ENCODE results near the gene FGFRL1.
A peak's percentile ranks its signal among the peaks of the same experiment; 100 is the strongest.
"Not testable (repeated sequence)": the region's sequence is repeated elsewhere in the genome, so short reads cannot be mapped to it uniquely, and the experiment has no call there.

The FGFRL1 gene

DNA sequence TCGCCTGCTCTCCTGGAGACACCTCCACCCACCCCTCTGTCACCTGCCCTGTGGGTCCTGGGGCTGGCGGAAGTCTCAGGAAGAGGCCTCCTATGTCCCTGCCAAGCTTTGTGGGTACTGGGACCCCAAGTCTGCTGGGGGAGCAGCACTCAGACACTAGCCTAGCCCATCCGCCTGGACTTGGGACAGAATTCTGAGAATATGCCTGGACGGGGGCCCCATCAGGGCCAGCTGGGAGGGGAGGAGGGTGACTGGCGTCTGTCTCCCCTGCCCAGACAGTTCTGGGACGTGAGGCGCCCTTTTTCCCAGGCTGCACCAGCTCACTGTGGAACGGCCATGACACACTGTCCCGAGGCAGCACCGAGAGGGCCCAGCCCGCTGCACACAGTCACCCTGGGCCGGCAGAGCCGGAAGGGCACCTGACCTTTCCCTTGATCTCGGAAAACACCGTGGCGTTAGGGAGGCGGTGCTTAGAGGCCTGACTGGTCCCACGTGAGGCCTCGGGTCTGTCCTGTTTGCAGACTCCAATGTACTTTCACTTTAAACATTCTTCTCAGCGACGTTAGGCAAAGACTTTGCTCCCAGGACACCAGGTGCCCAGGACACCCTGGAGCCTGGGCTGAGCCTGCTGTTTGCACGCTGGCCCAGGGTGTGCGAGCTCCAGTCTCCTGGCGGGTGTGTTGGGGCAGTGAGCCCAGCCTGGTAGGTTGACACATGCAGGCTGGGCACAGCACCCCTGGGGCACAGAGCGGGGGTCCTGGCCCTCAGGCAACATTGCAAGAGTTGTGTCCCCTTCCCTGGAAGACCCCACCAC lies 18.9 kb upstream of the FGFRL1 start:
- DNase-seq (ENCODE audit: low spot score), result peak; percentile 80

DNA sequence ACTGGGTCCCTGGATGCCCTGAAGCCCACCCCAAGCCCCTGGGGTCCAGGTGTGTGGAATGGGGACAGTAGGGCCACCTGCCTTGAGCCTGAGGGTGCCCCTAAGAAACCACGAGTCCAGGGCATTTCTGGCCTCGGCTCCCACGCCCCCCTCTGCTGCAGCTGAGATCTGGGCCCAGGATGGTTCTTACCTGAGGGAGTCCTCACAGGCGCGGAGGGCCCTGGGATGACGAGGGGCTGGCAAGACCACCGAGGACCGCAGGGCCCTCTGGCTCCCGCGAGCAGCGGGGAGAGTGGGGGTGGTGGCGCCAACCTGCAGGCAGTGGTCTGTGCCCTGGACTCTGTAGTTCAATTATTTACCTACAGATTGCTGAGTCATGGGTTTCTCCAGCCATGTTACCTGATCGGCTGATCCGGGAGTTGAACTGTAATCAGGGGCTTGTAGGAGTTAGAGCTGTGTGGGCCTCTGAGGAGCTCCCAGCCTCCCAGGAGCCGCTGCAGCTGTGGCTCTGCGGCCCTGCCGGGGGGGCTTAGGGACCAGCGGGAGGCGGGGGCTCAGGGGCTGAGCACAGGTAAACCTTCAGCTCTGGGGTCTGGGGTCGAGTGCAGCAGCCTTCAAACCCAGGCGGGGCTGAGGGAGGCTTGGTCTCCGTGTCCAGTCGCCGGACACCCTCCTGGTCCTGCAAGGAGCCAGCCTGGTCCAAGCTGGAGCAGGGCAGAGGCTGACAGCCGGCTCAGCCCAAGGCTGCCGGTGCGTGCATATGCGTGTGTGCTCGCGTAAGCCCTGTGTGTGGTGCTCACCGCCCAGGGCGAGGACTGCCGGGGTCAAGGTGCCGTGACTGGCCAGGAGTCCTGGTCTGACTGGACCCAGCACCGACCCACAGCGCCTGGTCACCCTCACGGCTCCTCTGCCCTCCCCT lies 18.1 kb upstream of the FGFRL1 start, which contains the start of gene SLC26A1:
Gene SLC26A1, minus strand, starts transcription at position 294 of the 919 bp plus-strand sequence. CDS start 1,701 bp downstream, outside the sequence.
- peak; percentile 48 for DNase-seq (ENCODE audit: low spot score)

DNA sequence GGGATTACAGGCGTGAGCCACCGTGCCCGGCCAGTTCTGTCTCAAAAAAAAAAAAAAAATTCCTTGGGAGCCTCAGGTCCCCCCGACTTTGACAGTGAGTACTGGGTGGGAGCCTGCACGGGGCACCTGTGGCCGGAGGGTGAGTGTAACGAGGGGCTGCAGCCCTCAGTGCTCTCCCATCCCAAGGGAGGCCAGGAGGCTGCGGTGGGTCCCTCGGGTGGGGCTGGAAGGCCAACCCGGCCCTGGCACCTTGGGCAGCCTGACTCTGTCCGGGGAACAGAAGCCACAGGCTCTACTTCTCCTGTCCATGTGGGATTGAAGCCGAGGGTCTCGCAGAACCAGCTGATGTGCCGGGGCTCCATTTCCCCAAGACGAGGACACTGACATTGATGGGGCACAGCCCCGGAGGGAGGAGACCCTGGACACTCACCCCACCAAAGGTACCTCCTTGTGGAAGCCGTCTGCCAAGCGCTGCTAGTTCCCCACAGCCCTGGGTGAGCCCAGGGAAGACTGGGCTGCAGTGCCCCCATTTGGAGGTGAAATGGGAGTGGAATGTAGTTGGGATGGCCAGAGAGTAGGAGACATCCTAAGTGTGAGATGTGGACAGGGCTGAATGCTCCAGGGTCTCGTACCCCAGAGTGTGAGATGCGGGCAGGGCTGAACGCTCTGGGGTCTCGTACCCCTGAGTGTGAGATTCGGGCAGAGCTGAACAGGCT lies 16.0 kb upstream of the FGFRL1 start:
- no peak for DNase-seq (ENCODE audit: low spot score)

DNA sequence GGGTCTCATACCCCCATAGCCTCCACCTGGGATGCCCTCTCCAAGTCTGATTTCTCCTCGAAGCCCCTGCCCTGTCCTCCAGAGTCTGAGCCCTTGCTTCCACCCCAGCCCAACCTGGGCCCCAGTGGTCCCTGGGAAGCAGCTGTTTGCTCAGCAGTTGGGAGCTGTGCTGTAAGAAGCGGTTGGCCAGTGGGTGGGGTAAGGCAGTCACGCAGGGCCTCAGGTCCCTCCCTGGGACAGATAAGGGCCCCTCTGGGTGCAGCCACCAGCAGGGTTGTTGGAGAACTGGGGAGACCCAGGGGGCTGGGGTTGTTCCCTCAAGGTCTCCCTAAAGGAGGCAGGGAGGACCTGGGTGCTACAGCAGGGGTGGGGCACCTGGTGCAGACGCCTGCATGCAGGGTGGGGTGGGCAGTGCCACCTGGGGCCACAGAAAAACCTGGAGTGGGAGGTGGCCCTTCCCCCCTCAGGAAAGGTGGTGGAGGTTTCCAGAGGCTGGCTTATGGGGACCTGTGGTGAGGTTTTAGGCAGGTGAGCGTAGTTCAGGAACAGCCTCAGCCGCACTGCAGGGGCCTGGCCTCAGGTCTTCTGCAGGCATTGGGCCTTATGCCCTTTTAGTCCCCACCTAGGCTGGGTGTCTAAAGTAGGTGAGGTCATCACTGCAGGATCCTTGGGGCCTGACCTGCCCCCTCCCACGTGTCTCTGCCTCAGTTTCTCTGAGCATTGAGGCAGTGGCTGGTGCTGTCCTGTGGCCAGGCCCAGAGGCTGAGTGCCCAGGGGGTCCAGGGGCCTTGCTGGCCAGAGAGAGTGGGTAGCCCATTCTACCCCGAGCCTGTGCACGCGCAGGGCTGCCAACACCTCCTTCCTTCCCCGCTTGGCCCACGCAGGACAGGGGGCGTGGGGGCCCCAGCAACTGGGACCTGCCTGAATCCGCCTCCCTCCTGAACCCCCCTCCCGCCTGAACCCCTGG lies 15.1 kb upstream of the FGFRL1 start:
- no peak for DNase-seq (ENCODE audit: low spot score)

DNA sequence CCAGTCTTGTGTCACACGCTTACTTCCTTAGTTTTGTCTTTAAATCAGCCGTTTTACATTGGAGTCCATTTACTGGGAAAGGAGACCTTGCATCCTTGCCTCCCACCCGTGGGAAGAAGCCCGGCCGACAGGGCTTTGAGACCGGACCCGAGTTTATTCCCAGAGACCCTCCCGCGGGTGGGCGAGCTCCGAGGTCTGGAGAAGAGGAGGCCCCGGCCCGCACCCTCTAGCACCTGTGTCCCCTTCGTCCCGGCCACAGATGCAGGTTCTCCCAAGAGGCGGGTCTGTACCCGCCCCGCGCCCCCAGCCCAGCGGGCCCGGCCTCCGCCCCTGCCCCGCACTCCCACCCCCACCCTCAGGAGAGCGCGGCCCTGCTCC lies 14.4 kb upstream of the FGFRL1 start:
- DNase-seq (ENCODE audit: low spot score), result no peak

DNA sequence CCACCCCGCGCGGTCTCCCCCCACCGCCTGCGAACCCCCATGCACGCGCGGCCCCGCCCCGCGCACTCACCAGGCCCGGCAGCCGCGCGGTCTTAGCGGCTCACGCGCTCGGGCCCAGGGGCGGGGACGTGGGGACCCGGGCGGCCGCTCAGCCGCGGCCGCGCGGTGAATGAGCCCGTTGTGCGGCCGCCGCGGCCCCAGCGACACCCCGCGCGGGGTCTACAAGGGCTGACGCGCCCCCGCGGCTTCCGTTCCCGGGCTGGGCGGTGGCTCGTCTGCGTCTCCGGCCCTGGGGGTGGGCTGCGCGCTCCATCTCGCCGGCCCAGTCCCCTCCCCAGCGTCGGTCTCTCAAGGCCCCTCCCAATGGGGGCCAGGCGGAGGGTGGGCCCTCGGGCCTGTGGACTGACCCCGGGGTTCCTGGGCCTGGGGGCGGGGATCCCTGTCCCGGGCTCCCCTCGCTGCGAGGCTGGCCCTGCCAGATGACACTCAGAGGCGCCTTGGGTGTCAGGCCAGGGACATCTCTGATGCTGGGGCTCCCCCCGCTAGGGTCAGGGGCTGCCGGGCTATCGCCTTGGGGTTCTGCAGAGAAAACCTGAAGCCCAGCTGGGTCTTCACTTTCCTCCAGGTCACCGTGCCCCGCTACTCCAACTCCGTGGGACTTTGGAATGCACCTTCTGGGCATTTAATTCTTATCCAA lies 13.9 kb upstream of the FGFRL1 start:
- DNase-seq (ENCODE audit: low spot score), result no peak

DNA sequence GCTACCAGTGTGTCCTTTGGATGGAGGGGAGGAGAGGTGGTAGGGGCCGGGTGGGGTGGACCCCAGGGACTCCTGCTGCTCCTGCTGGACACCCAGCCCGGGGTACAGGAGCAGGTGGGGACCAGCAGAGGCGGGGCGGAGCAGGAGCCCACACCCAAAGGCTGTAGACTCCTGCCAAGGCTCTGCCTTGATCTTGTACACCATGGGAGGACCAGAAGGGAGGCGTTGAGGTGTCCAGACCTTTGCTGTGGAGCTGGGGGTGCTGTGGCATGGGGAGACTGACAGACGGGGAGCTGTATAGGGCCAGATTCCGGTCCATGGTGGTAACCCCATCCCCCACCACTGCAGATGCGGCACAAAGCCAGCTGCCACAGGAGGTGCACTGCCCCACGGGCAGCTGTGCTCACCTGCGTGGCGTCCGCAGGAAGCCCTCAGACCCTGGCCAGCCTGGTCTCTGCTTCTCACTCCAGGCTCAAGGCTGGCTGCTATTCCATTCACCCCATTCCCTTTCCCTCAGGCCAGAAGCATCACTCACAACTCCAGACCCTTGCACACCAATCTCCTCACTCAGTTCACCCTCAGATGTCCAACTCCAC lies 13.2 kb upstream of the FGFRL1 start:
- DNase-seq (ENCODE audit: low spot score), result no peak

DNA sequence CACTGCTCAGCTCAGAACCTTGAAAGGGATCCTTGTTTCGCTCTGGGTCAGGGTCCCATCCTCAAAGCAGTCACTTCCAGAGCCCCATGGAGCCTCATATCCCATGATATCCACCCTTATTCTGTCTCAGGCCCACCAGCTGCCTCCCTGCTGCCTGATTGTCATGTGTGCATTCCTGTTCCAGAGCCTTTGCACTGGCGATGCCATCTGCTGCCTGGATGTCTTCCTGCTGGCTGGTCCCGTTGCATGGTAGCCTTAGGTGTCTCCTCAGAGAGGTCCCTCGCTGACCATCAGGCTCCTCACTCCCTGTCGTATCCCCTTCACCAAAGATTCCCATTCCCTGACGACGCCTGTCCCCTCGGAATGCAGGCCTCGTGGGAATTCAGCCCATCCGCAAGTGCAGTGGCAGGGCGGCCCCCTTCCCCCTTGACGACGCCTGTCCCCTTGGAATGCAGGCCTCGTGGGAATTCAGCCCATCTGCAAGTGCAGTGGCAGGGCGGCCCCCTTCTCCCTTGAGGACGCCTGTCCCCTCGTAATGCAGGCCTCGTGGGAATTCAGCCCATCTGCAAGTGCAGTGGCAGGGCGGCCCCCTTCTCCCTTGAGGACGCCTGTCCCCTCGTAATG lies 12.1 kb upstream of the FGFRL1 start:
- DNase-seq (ENCODE audit: low spot score), result not testable (repeated sequence)

DNA sequence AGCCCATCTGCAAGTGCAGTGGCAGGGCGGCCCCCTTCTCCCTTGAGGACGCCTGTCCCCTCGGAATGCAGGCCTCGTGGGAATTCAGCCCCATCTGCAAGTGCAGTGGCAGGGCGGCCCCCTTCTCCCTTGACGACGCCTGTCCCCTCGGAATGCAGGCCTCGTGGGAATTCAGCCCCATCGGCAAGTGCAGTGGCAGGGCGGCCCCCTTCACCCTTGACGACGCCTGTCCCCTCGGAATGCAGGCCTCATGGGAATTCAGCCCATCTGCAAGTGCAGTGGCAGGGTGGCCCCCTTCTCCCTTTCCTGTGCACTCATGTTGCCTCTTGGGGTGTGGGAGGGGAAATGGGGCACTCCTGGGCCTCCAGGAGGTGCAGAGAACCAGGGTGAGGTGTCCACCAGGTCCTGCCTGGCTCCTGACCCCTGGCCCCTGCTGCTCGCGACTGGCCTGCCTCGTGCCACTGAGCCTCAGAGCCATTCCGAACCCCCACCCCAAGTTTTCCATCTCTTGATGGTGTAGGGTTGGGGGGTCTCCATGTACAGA lies 11.5 kb upstream of the FGFRL1 start:
- DNase-seq (ENCODE audit: low spot score), result no peak

DNA sequence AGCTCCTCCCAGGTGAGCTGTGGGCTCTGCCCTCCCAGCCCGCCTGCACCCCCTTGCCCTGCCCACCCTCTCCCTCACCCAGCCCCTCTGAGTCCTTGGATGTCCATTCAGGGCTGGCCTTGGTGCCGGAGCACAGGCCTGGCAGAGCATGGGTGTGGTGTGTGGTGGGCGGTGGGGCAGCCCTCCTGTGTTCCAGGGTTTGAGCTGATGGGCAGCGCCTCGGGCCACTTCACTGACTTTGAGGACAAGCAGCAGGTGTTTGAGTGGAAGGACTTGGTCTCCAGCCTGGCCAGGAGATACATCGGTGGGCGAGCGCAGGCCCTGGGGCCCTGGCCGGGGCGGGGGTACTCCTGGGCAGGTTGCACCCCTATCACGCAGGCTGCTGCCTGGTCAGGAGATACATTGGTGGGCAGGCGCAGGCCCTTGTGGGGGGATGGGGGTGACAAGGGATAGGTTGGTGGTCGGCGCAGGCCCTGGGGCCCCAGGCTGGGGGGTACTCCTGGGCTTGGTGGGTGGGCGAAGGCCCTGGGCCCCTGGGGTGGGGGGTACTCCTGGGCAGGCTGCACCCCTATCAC lies 10.7 kb upstream of the FGFRL1 start:
- no peak for DNase-seq (ENCODE audit: low spot score)

DNA sequence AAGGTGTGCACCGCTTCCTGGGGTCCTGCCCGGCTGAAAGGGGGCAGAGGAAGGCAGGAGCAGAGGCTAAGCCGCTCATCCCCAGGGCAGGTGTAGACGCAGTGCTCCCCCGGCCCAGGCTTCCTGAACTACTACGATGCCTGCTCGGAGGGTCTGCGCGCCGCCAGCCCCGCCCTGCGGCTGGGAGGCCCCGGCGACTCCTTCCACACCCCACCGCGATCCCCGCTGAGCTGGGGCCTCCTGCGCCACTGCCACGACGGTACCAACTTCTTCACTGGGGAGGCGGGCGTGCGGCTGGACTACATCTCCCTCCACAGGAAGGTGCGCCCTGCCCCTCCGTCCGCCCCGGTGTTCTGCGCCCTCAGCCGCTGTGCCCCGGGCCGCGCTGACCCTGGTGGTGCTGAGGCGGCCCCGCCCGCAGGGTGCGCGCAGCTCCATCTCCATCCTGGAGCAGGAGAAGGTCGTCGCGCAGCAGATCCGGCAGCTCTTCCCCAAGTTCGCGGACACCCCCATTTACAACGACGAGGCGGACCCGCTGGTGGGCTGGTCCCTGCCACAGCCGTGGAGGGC lies 9.8 kb upstream of the FGFRL1 start:
- no peak for DNase-seq (ENCODE audit: low spot score)

DNA sequence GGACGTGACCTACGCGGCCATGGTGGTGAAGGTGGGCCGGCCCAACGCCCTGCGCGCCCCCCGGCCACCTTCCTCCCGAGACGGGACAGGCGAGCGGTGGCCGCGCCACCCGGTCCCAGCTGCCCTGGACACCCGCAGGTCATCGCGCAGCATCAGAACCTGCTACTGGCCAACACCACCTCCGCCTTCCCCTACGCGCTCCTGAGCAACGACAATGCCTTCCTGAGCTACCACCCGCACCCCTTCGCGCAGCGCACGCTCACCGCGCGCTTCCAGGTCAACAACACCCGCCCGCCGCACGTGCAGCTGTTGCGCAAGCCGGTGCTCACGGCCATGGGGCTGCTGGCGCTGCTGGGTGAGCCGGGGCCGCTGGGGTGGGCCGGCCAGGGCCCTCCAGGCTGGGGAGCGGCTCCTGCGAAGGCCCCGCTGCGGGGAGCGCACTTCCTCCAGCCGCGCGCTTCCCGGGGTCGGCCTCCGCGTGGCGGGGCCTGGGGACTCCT lies 9.2 kb upstream of the FGFRL1 start:
- no peak for DNase-seq (ENCODE audit: low spot score)

DNA sequence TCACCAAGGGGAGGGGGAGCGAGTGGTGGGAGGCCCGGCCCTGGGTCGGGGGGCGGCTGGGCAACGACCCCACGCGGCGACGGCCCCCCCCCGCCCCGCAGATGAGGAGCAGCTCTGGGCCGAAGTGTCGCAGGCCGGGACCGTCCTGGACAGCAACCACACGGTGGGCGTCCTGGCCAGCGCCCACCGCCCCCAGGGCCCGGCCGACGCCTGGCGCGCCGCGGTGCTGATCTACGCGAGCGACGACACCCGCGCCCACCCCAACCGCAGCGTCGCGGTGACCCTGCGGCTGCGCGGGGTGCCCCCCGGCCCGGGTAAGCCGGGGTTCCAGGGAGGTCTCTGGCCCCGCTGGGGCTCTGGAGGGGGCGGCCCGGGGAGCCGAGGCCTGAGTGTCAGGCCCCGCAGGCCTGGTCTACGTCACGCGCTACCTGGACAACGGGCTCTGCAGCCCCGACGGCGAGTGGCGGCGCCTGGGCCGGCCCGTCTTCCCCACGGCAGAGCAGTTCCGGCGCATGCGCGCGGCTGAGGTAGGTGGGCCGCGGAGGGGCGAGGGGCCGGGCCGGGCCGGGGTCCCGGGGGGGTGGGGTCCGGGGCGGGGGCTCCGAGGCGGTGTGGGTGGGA lies 8.7 kb upstream of the FGFRL1 start:
- DNase-seq (ENCODE audit: low spot score), result no peak

DNA sequence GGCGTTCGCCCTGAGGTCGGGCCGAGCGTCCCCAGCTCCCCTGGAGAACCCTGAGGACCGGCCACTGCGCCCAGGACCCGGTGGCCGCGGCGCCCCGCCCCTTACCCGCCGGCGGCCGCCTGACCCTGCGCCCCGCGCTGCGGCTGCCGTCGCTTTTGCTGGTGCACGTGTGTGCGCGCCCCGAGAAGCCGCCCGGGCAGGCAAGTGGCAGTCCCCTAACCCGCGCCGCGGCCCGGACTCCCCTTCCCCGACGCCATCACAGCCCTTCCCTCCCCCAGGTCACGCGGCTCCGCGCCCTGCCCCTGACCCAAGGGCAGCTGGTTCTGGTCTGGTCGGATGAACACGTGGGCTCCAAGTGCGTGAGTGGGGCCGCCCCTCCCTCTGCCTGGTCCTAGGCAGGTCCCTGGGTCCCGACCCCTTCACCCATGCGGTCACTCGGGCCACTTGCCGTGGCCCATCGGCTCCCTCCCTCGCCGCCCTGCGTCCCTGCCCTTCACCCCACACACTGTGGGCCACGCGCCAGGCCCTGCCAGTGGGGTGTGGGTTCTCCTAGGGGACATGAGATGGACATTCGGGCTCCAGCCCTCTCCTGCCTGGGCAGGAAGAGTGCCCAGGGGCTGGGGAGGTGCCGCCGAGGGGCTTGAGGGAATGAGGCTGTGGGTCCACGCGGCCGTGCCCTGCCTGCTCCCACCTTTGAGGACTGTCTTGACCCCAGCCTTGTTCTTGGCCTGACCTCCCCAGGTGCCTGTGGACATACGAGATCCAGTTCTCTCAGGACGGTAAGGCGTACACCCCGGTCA lies 8.0 kb upstream of the FGFRL1 start:
- DNase-seq (ENCODE audit: low spot score), result no peak

DNA sequence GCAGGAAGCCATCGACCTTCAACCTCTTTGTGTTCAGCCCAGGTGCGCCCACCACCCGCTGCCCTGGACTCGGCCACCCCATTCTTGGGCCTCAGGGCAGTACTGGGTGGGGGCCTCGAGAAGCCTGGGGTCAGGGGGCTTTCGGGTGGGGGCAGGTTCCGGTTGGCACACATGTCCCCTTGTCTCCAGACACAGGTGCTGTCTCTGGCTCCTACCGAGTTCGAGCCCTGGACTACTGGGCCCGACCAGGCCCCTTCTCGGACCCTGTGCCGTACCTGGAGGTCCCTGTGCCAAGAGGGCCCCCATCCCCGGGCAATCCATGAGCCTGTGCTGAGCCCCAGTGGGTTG lies 7.4 kb upstream of the FGFRL1 start:
- DNase-seq (ENCODE audit: low spot score), result no peak

DNA sequence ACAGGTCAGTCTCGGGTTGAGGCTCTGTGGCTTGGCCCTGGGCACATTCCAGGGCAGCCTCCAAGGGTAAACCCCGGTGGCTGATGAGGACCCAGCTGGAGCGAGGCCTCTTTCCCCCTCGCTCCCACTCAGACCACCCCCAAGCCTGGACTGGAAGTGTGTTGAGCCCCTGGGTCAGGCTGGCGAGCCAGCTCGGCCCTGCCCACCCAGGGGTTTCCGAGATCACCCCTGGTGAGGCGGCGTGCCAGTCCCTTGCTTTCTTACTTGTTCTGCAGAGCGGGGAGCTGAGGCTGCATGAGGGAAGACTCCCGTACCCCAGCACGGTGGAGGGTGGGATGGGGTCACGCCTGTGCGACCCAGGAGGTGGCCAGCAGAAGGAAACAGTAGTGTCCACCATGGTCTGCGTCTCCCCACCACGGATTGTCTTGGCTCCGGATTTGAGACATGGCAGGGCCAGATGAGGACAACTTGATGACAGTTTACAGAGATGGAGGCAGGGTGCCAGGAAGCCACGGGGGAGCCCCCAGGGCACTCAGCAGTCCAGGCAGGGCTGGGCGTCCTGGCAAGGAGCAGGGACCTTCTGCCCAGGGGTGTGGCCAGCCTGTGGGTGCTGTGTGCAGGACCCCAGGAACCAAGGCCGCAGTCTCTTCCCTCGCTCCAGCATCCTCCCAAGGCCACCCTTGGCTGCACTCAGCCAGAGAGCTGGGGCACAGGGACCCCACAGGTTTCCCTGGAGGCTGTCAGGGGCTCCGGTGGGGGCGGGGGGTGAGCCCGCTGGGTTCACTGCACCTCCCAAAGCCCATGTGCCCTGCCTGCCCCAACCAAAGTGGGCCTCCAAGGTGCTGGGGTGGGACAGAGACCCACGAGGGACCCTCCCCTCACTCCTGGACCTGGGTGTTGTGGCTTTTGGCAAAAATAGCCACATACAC lies 6.6 kb upstream of the FGFRL1 start:
- DNase-seq (ENCODE audit: low spot score), result no peak
